MCF 10A (cell line): ENCODE data around the gene FOXN3. TPM values are rescaled to one million over a fixed set of nuclear protein-coding genes. Genes with fewer than 3 reads are reported as not detected.

Experiments
- BruUV-seq: library from RNA; stranded (reverse); fragments of 400-500 nt; replicated peaks from 2 replicates; lab custom pipeline; 2021; lab: Mats Ljungman, UMichigan
- CTCF ChIA-PET: fragments of 300-600 bp; sonication (Branson Sonifier 250); formaldehyde crosslinking; extraction: SDS; loops from one replicate; lab custom pipeline; 2021; ENCODE audit warnings: antibody characterized with exemption, inconsistent platforms; lab: Yijun Ruan, JAX
- POLR2A ChIA-PET: fragments of 300-600, 350-650 bp; sonication (Branson Sonifier 250); formaldehyde crosslinking; extraction: SDS; loops from one replicate; lab custom pipeline; 2020; ENCODE audit warnings: antibody characterized with exemption, inconsistent platforms; lab: Yijun Ruan, JAX
- DNase-seq: peaks from one replicate; pipeline ENCODE4 v3.0.0-alpha.2; 2018; ENCODE audit not compliant: unreplicated experiment
- H3K27ac Mint-ChIP-seq: one replicate; pipeline ENCODE4 v1.8.0; 2022; ENCODE audit warnings: mild to moderate bottlenecking, low read depth, mixed read lengths; ENCODE audit not compliant: unreplicated experiment
- H3K27me3 Mint-ChIP-seq: one replicate; pipeline ENCODE4 v1.8.0; 2022; ENCODE audit warnings: mixed read lengths; ENCODE audit not compliant: insufficient read depth, unreplicated experiment
- H3K36me3 Mint-ChIP-seq: one replicate; pipeline ENCODE4 v1.8.0; 2022; ENCODE audit warnings: mild to moderate bottlenecking, moderate library complexity, mixed read lengths; ENCODE audit not compliant: insufficient read depth, unreplicated experiment
- H3K4me1 Mint-ChIP-seq: one replicate; pipeline ENCODE4 v1.8.0; 2022; ENCODE audit warnings: mixed read lengths; ENCODE audit not compliant: insufficient read depth, unreplicated experiment
- H3K4me3 Mint-ChIP-seq: one replicate; pipeline ENCODE4 v1.8.0; 2022; ENCODE audit warnings: mild to moderate bottlenecking, moderate library complexity, mixed read lengths; ENCODE audit not compliant: unreplicated experiment
- H3K9me3 Mint-ChIP-seq: one replicate; pipeline ENCODE4 v1.8.0; 2022; ENCODE audit warnings: mixed read lengths; ENCODE audit not compliant: unreplicated experiment
- intact Hi-C: fragments of 100-400 bp; cut with micrococcal nuclease; formaldehyde crosslinking; loops from 2 replicates; pipeline ENCODE4 v1.14.1; 2022
- total RNA-seq: library from RNA; stranded (reverse); gene quantifications from 2 replicates; pipeline ENCODE4 v1.2.3, GENCODE V29; 2022
- TF ChIP-seq, protein P1 (sequence below): fragments of 200-600 bp; IDR thresholded peaks from one replicate; pipeline ENCODE4 v1.8.0; 2022; ENCODE audit warnings: antibody characterized with exemption, mild to moderate bottlenecking; ENCODE audit not compliant: unreplicated experiment

Gene FOXN3
- total RNA-seq, 1 experiment from 2014 or later, result 27.1 TPM

DNA sequence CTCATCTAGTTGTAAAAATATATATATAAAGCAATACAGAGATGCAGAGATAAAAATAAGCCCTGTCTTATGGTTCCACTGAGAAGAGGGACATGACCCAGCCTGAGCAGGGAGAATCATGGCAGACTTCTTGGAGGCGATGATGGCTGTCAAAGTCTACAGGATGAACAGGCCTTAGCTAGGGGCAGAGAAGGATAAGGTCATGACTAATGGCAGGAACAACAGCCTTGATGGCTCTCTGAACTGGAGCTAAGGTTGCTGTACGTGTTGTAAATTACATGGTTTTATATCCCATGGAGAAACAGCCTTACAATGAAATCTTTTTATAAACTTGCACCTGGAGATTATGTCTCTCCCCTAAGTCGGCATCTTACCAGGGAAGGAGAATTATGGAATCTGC lies 32.4 kb downstream of the FOXN3 start:
- no peaks in the 10 kb centered on the region for H3K27me3 Mint-ChIP-seq
- ChIA-PET CTCF (no interaction called here), POLR2A (no interaction called here)
- no TSS peak for BruUV-seq
- TF ChIP-seq, protein P1, sequence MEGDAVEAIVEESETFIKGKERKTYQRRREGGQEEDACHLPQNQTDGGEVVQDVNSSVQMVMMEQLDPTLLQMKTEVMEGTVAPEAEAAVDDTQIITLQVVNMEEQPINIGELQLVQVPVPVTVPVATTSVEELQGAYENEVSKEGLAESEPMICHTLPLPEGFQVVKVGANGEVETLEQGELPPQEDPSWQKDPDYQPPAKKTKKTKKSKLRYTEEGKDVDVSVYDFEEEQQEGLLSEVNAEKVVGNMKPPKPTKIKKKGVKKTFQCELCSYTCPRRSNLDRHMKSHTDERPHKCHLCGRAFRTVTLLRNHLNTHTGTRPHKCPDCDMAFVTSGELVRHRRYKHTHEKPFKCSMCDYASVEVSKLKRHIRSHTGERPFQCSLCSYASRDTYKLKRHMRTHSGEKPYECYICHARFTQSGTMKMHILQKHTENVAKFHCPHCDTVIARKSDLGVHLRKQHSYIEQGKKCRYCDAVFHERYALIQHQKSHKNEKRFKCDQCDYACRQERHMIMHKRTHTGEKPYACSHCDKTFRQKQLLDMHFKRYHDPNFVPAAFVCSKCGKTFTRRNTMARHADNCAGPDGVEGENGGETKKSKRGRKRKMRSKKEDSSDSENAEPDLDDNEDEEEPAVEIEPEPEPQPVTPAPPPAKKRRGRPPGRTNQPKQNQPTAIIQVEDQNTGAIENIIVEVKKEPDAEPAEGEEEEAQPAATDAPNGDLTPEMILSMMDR, result no peak
- no peaks in the 10 kb centered on the region for H3K4me1 Mint-ChIP-seq
- H3K4me3 Mint-ChIP-seq, result no peak overlapping the region
- H3K27ac Mint-ChIP-seq, result no peak overlapping the region
- no peaks in the 10 kb centered on the region for H3K9me3 Mint-ChIP-seq
- DNase-seq, result no peak
- intact Hi-C loops, result no loop called here
- peaks cover 6% of the 10 kb centered on the region for H3K36me3 Mint-ChIP-seq

DNA sequence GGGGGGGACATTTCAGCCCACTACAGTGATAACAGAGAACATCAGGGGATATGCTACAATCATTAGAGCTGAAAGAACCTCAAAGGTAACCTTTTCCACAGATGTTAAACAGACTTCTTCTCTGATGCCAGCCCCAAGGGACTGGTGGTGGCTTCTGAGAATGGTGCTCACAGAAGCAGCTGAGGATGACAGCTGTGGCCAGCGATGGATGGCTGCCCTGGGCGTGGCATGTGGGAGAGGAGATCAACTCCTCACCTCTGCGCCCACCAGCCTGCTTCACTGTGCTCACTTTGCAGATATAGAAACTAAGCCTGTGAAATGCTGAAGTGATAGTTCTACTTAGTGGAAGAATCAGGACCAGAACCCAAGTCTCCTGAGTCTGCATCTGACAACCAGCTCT lies 33.0 kb downstream of the FOXN3 start:
- H3K27me3 Mint-ChIP-seq, result no peaks in the 10 kb centered on the region
- H3K9me3 Mint-ChIP-seq, result no peaks in the 10 kb centered on the region
- intact Hi-C loops, result no loop called here
- no TSS peak for BruUV-seq
- DNase-seq, result no peak
- POLR2A ChIA-PET, result interaction anchor here (0.7 kb wide), 1 partner anchor 343 kb away, joined by 3 read pairs; no protein-coding TSS in a partner anchor
- H3K27ac Mint-ChIP-seq, result peak overlapping the region; percentile 73
- no peak overlapping the region for H3K4me3 Mint-ChIP-seq
- peaks cover 6% of the 10 kb centered on the region for H3K36me3 Mint-ChIP-seq
- CTCF ChIA-PET, result no interaction called here
- no peaks in the 10 kb centered on the region for H3K4me1 Mint-ChIP-seq
- TF ChIP-seq, protein P1, result no peak

DNA sequence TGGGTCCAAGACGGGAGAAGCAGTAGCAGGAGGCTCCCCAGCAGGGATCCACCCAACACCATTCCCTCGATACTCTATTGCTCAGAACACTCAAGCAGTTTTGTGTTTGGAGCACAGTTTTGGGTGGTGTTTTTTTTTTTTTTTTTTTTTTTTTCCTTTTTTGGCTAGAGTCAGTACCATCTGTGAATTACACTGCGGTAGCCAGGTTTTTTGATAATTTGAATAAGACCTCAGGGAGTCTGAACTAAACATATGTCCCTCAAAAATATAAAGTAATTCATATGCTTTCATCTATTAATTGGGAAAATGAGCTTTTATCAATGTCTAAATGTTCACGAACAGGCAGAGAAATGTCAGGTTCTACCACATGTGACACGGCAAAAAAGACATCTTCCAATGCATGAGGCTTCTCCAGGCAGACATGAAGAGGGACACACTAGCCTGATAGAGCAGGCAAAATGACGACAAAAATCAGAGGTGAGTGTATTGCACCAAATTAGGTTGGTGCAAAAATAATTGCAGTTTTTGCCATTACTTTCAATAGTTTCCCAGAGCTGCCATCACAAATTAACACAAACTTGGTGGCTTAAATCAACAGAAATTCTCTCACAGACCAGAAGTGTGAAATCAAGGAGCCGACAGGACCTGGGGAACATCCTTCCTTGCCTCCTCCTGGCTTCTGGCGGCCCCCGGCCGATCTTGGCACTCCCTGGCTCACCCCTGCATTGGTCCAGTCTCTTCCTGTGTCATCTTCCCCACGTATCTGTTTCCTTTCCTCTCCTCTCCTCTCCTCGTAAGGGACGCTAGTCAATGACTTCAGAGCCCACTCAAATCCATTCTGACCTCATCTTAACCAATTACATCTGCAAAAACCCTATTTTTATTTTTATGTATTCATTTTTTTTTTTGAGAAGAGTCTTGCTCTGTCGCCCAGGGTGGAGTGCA lies 33.9 kb downstream of the FOXN3 start:
- intact Hi-C loops, result no loop called here
- Mint-ChIP-seq H3K4me3 (no peak overlapping the region), H3K9me3 (no peaks in the 10 kb centered on the region), H3K27ac (peak overlapping the region; percentile 73), H3K4me1 (no peaks in the 10 kb centered on the region), H3K36me3 (peaks cover 6% of the 10 kb centered on the region), H3K27me3 (no peaks in the 10 kb centered on the region)
- no TSS peak for BruUV-seq
- ChIA-PET POLR2A (interaction anchor here (0.9 kb wide), 1 partner anchor 18 kb away, joined by 3 read pairs; no protein-coding TSS in a partner anchor), CTCF (interaction anchor here (0.6 kb wide), 1 partner anchor 510 kb away, joined by 3 read pairs; no protein-coding TSS in a partner anchor)
- TF ChIP-seq, protein P1, result no peak
- DNase-seq, result no peak

DNA sequence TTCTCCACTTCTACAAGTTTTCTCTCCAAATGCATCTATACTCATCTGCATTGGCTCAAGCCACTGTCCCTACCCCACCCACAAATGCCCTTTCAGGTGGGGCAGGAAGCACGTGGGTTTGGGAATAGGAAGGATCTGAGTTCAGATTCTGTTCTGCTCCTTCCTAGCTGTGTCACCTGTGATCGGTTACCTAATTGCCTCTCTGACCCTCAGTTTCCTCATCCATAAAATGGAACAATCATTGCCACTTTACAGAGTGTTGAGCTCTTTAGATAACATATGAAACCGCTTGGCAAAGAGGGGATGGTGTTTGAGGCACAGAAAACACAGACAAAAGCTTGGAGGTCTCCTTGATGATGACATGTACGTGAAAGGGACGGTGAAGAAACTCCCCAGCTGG lies 34.5 kb downstream of the FOXN3 start:
- H3K27ac Mint-ChIP-seq, result peak overlapping the region; percentile 14
- no peak overlapping the region for H3K4me3 Mint-ChIP-seq
- H3K4me1 Mint-ChIP-seq, result no peaks in the 10 kb centered on the region
- DNase-seq, result no peak
- peaks cover 6% of the 10 kb centered on the region for H3K36me3 Mint-ChIP-seq
- TF ChIP-seq, protein P1, result no peak
- no peaks in the 10 kb centered on the region for H3K9me3 Mint-ChIP-seq
- intact Hi-C loops, result no loop called here
- no TSS peak for BruUV-seq
- ChIA-PET POLR2A (interaction anchor here (0.9 kb wide), 1 partner anchor 18 kb away, joined by 3 read pairs; no protein-coding TSS in a partner anchor), CTCF (no interaction called here)
- H3K27me3 Mint-ChIP-seq, result no peaks in the 10 kb centered on the region
